Gastroesophageal sphincter (tissue), 4 donors: ENCODE measurements around the gene MARK3. TPM values are rescaled to one million over a fixed set of nuclear protein-coding genes. Genes with fewer than 3 reads are reported as not detected.

Experiments used
- ATAC-seq: fragments of 150-250 bp; one replicate; pipeline ENCODE4 v1.9.1; 2016; ENCODE audit warnings: mild to moderate bottlenecking, moderate library complexity
- H3K27ac ChIP-seq, 4 donors: fragments of 200-600 bp; sonication (generic) in 3 of 4; 1 replicate in 3 of 4; 2 replicates in 1 of 4; pipeline ENCODE4 v1.5.1; 2016 to 2019
- H3K27me3 ChIP-seq: fragments of 200-600 bp; sonication (generic); one replicate; pipeline ENCODE4 v1.5.1; 2019
- H3K36me3 ChIP-seq, 2 donors: fragments of 200-600 bp; sonication (generic); one replicate each; pipeline ENCODE4 v1.5.1; 2019; ENCODE audit warnings: control low read depth in 1 of 2
- H3K4me1 ChIP-seq, 3 donors: fragments of 200-600 bp; sonication (generic); 1 replicate in 2 of 3; 2 replicates in 1 of 3; pipeline ENCODE4 v1.5.1; 2016 to 2019; ENCODE audit warnings: control low read depth in 2 of 3
- H3K4me3 ChIP-seq, 2 donors: fragments of 200-600 bp; sonication (generic); one replicate each; pipeline ENCODE4 v1.5.1; 2019; ENCODE audit warnings: mild to moderate bottlenecking in 1 of 2, moderate library complexity in 1 of 2
- H3K9me3 ChIP-seq, 3 donors: fragments of 200-600 bp; sonication (generic); one replicate each; pipeline ENCODE4 v1.5.1; 2017 to 2019; ENCODE audit warnings: control low read depth in 2 of 3
- CTCF ChIP-seq, 4 experiments: fragments of 200-600 bp in 2 of 4; fragments of 450-650 bp in 2 of 4; sonication (generic) in 1 of 4; IDR thresholded peaks; one replicate each; pipeline ENCODE4 v1.5.1; 2017 to 2019; ENCODE audit warnings: antibody characterized with exemption in 4 of 4, mild to moderate bottlenecking in 2 of 4, moderate library complexity in 2 of 4
- EP300 ChIP-seq: sonication (generic); formaldehyde crosslinking; IDR thresholded peaks from one replicate; pipeline ENCODE4 v1.6.1; 2017; ENCODE audit warnings: antibody characterized with exemption, mild to moderate bottlenecking
- POLR2A ChIP-seq, 2 donors: fragments of 450-650 bp; IDR thresholded peaks; one replicate each; pipeline ENCODE4 v1.6.1; 2017; ENCODE audit warnings: antibody characterized with exemption in 2 of 2, mild to moderate bottlenecking in 2 of 2, moderate library complexity in 1 of 2
- POLR2AphosphoS5 ChIP-seq: sonication (generic); formaldehyde crosslinking; IDR thresholded peaks from one replicate; pipeline ENCODE4 v1.6.1; 2017; ENCODE audit warnings: antibody characterized with exemption
- WGBS, 2 donors: methylation state at CpG; one replicate each; pipeline ENCODE4 v1.1.5; 2018; ENCODE audit warnings: low coverage in 1 of 2; 5-methylcytosine and 5-hydroxymethylcytosine counted together
- total RNA-seq, 4 donors: library from RNA; depleted of rRNA; stranded (reverse); fragments of >200 nt; gene quantifications; one replicate each; pipeline ENCODE4 v1.1.0, GENCODE V29; 2016

The MARK3 gene
- total RNA-seq, 4 donors from 2014 or later = 65.1 to 127 (median 70.4) TPM

GRCh38 chr14:103518422-103519042 is 133.3 kb downstream of the MARK3 start:
- H3K27ac ChIP-seq = peak overlapping the region; percentile 49 to 99 (median 98)
- no peaks in the 10 kb centered on the region for H3K27me3 ChIP-seq
- H3K9me3 ChIP-seq = no peaks in the 10 kb centered on the region
- WGBS, 2 donors = no CpG with 5 or more reads among the region's 9 CpGs
- H3K4me1 ChIP-seq = peaks cover 0 to 68% (median 41%) of the 10 kb centered on the region in 3 donors
- no peak overlapping the region for H3K4me3 ChIP-seq
- ATAC-seq = peak; percentile 47
- peaks cover 0 to 14% of the 10 kb centered on the region in 2 donors for H3K36me3 ChIP-seq
- peak in 1 of 2 donors; percentile 5 for TF ChIP-seq POLR2A (IDR thresholded peaks at IDR 0.05)
- TF ChIP-seq CTCF (IDR thresholded peaks at IDR 0.05) = peak in 3 of 4 experiments; percentile 94 to 98 (median 96)
- no peak for TF ChIP-seq EP300
- TF ChIP-seq POLR2AphosphoS5 = peak; percentile 16

DNA sequence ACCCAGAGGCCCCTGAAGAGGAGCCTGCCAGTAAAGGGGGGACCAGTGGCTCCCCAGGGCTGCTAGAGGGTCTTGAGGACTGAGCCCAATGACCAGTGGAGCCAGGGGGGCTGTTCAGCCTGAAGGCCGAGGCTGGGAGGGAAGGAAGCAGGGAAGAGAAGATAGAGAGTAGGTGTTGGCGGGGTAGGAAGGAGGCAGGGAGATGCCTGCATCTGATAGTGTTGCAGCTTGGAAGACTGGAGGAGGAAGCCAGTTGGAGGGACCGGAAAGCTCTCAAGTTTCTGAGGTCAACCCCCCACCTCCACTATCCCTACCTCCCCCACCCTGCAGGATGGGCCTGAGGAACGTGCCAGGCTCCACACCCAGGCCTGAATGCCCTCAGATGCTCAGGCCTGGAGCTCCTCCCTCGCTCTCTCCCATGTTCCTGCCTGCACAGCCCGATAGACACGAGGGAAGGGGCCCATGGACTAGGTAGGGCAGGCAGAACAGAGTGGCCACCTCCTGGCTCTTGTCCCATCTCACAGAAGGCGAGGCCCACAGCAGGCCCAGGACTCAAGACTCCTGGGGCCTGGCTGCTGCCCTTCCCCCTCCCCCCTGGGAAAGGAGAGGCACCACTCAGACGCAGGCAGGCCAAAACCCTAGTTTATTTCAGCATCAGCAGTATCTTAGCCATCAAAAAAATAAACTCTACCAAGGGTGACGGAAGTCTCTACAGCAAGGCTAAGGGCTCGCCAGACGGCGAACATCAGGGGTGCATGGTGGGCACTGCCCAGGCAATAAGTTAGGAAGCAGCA is 134.0 kb downstream of the MARK3 start:
- TF ChIP-seq POLR2AphosphoS5 = no peak
- TF ChIP-seq CTCF (IDR thresholded peaks at IDR 0.05) = no peak
- no peak for TF ChIP-seq EP300
- no peak for TF ChIP-seq POLR2A (IDR thresholded peaks at IDR 0.05)

DNA sequence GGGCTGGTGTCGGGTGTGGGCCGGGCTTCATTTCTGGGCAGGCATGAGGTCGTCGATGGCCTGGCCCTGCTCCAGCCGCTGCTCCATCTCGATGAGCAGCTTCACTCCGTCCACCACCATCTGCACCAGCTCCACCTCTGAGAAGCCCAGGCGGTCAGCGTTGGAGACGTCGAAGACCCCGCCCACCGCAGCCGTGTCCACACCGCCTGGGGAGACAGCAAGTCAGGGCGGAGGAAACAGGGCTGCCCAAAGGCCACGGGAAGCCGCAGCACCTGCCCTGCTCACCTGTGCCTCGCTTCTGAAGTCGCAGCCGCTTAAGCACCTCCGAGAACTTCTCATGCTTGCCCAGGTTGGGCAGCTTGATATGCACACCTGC is 134.6 kb downstream of the MARK3 start:
- H3K27me3 ChIP-seq = no peaks in the 10 kb centered on the region
- peak overlapping the region; percentile 97 to 99 (median 98) for H3K27ac ChIP-seq
- H3K9me3 ChIP-seq = no peaks in the 10 kb centered on the region
- TF ChIP-seq POLR2A (IDR thresholded peaks at IDR 0.05) (peak in 1 of 2 donors; percentile 7), POLR2AphosphoS5 (no peak)
- peak overlapping the region; percentile 84 to 93 for H3K4me3 ChIP-seq
- no peak for ATAC-seq
- peaks cover 0 to 14% of the 10 kb centered on the region in 2 donors for H3K36me3 ChIP-seq
- WGBS, 2 donors = 20% methylated on average over 2 of the region's 22 CpGs; no CpG with 5 or more reads in 1 of the 2 donors
- H3K4me1 ChIP-seq = peaks cover 0 to 71% (median 37%) of the 10 kb centered on the region in 3 donors

More for the DNA sequence above, 134.0 kb downstream of the MARK3 start:
- peaks cover 0 to 66% (median 37%) of the 10 kb centered on the region in 3 donors for H3K4me1 ChIP-seq
- no peaks in the 10 kb centered on the region for H3K9me3 ChIP-seq
- H3K36me3 ChIP-seq = peaks cover 0 to 14% of the 10 kb centered on the region in 2 donors
- peak overlapping the region; percentile 49 to 99 (median 98) for H3K27ac ChIP-seq
- WGBS, 2 donors = 0 to 20% methylated on average over 1 to 4 of the region's 13 CpGs
- no peak for ATAC-seq
- H3K4me3 ChIP-seq = peak overlapping the region in 1 of 2 donors; percentile 84
- H3K27me3 ChIP-seq = no peaks in the 10 kb centered on the region

DNA sequence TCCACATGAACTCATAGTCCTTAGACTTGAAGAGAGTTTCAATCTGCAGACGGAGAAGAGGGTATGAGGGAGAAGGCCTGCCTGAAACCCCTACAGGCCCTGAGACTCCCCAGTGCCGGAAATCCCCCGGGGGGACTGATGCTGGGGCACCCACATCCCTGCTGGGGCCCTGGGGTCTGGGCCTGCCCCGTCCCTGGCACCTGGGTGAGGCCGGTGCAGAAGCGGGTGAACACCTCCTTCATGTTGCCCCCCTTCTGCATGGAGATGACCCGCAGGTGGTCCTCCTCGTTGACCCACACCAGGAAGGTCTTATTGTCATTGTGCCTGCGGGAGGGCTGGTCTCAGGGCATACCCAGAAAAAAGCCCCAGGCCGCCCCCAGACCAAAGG is 135.0 kb downstream of the MARK3 start:
- TF ChIP-seq POLR2AphosphoS5 (no peak), EP300 (no peak), POLR2A (IDR thresholded peaks at IDR 0.05) (no peak), CTCF (IDR thresholded peaks at IDR 0.05) (no peak)
- Histone ChIP-seq H3K4me1 (peaks cover 0 to 73% (median 37%) of the 10 kb centered on the region in 3 donors), H3K27me3 (no peaks in the 10 kb centered on the region), H3K9me3 (no peaks in the 10 kb centered on the region), H3K4me3 (peak overlapping the region; percentile 84 to 93), H3K36me3 (peaks cover 0 to 14% of the 10 kb centered on the region in 2 donors), H3K27ac (peak overlapping the region; percentile 97 to 99 (median 98))
- WGBS, 2 donors = 48% methylated on average over 2 of the region's 10 CpGs; no CpG with 5 or more reads in 1 of the 2 donors
- no peak for ATAC-seq

GRCh38 chr14:103520657-103521437 is 135.6 kb downstream of the MARK3 start:
- no peaks in the 10 kb centered on the region for H3K9me3 ChIP-seq
- no peaks in the 10 kb centered on the region for H3K27me3 ChIP-seq
- peaks cover 0 to 73% (median 37%) of the 10 kb centered on the region in 3 donors for H3K4me1 ChIP-seq
- peak; percentile 60 for ATAC-seq
- H3K27ac ChIP-seq = peak overlapping the region; percentile 97 to 99 (median 98)
- WGBS, 2 donors = 0% methylated on average over 7 to 10 of the region's 66 CpGs
- peak overlapping the region; percentile 84 to 93 for H3K4me3 ChIP-seq
- TF ChIP-seq EP300 = no peak
- peak in 1 of 2 donors; percentile 42 for TF ChIP-seq POLR2A (IDR thresholded peaks at IDR 0.05)
- TF ChIP-seq POLR2AphosphoS5 = peak; percentile 80
- peak in 3 of 4 experiments; percentile 65 to 83 (median 78) for TF ChIP-seq CTCF (IDR thresholded peaks at IDR 0.05)
- H3K36me3 ChIP-seq = peaks cover 0 to 14% of the 10 kb centered on the region in 2 donors
